ENCODE measurements around the gene HOXD13. TPM values are rescaled to one million over a fixed set of nuclear protein-coding genes. Genes with fewer than 3 reads are reported as not detected.

HOXD13 gene
- total RNA-seq, 1 experiment from 2014 or later: not detected

GRCh38 chr2:176088937-176089842 lies 3.3 kb upstream of the HOXD13 start:
- no peak overlapping the region for H3K27ac Mint-ChIP-seq (ENCODE audit: unreplicated experiment)
- CTCF ChIA-PET: interaction anchor here (1.0 to 1.4 kb wide), 3 partner anchors 399 to 838 kb away, joined by 3 to 8 read pairs (median 3); no protein-coding TSS in a partner anchor
- no peaks in the 10 kb centered on the region for H3K36me3 Mint-ChIP-seq (ENCODE audit: insufficient read depth, unreplicated experiment)
- DNase-seq: no peak
- no peak for TF ChIP-seq CTCF (IDR thresholded peaks at IDR 0.05; ENCODE audit: unreplicated experiment)
- no TSS peak for BruUV-seq (replicated peaks)
- no peaks in the 10 kb centered on the region for H3K9me3 Mint-ChIP-seq (ENCODE audit: low read depth, unreplicated experiment)
- H3K4me1 Mint-ChIP-seq (ENCODE audit: low read depth, unreplicated experiment): no peaks in the 10 kb centered on the region
- peaks cover 58% of the 10 kb centered on the region for H3K27me3 Mint-ChIP-seq (ENCODE audit: unreplicated experiment)
- H3K4me3 Mint-ChIP-seq (ENCODE audit: low read depth, unreplicated experiment): no peak overlapping the region
- intact Hi-C loops (cut with micrococcal nuclease; ENCODE audit: unreplicated experiment): no loop called here

- intact Hi-C loops (cut with micrococcal nuclease; ENCODE audit: unreplicated experiment): no loop called here
- BruUV-seq (replicated peaks): no TSS peak
- H3K27ac Mint-ChIP-seq (ENCODE audit: unreplicated experiment): no peak overlapping the region
- peaks cover 60% of the 10 kb centered on the region for H3K27me3 Mint-ChIP-seq (ENCODE audit: unreplicated experiment)
- no peaks in the 10 kb centered on the region for H3K36me3 Mint-ChIP-seq (ENCODE audit: insufficient read depth, unreplicated experiment)
- H3K4me1 Mint-ChIP-seq (ENCODE audit: low read depth, unreplicated experiment): no peaks in the 10 kb centered on the region
- CTCF ChIA-PET: no interaction called here
- DNase-seq: no peak
- TF ChIP-seq CTCF (IDR thresholded peaks at IDR 0.05; ENCODE audit: unreplicated experiment): no peak
- no peaks in the 10 kb centered on the region for H3K9me3 Mint-ChIP-seq (ENCODE audit: low read depth, unreplicated experiment)
- H3K4me3 Mint-ChIP-seq (ENCODE audit: low read depth, unreplicated experiment): no peak overlapping the region
Measured at GRCh38 chr2:176089843-176090395, 2.6 kb upstream of the HOXD13 start.

GRCh38 chr2:176090862-176091261 lies 1.7 kb upstream of the HOXD13 start:
- intact Hi-C loops (cut with micrococcal nuclease; ENCODE audit: unreplicated experiment): no loop called here
- Mint-ChIP-seq H3K27ac (ENCODE audit: unreplicated experiment) (no peak overlapping the region), H3K36me3 (ENCODE audit: insufficient read depth, unreplicated experiment) (no peaks in the 10 kb centered on the region), H3K4me3 (ENCODE audit: low read depth, unreplicated experiment) (no peak overlapping the region), H3K9me3 (ENCODE audit: low read depth, unreplicated experiment) (no peaks in the 10 kb centered on the region), H3K4me1 (ENCODE audit: low read depth, unreplicated experiment) (no peaks in the 10 kb centered on the region), H3K27me3 (ENCODE audit: unreplicated experiment) (peaks cover 60% of the 10 kb centered on the region)
- CTCF ChIA-PET: no interaction called here
- TF ChIP-seq CTCF (IDR thresholded peaks at IDR 0.05; ENCODE audit: unreplicated experiment): no peak
- DNase-seq: no peak
- BruUV-seq (replicated peaks): no TSS peak

DNA sequence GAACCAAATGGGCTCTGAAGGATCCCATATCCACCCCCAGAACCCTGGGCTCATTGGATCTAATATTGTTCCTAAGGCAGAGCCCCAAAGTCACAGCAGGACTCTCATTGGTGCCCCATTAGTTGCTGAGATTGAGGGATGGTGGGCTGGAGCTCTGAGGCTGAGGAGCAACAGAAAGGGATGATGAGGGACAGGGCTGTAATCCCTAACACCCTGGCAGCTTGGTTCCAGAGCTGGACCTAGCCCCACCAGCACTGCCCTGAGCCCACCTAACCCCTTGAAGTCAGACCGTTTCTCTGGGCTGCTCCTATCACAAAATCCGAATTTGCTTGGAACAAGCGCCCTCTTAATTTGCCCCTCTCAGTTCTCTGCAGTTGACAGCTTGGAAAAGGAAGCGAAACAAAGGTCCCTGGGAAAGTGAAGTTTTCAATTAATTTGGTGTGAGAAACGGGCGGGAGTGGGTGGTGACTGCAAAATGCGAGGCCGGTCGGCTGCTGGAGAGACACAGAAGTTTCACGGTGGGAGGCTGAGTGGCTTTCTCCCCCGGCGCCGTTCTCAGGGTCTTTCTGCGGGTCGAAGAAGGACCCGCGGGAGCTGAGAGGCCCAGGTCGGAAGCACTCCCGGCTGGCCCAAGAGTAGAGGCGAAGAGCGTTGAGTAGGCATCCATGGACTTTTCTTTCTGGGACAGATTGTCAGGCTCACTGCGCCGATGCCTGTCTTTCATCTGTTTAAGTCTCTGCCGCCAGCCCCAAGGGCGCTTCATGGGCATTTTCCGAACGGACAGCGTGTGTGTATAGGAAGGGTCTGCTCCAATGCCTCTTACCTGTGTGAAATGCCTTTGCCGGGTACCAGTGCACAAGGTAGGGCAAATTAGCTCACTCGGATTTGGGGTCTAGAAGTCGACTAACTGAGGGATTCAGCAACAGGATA lies 927 bp upstream of the HOXD13 start:
- no peak for TF ChIP-seq CTCF (IDR thresholded peaks at IDR 0.05; ENCODE audit: unreplicated experiment)
- Mint-ChIP-seq H3K36me3 (ENCODE audit: insufficient read depth, unreplicated experiment) (peaks cover 3% of the 10 kb centered on the region), H3K4me1 (ENCODE audit: low read depth, unreplicated experiment) (no peaks in the 10 kb centered on the region), H3K4me3 (ENCODE audit: low read depth, unreplicated experiment) (no peak overlapping the region), H3K27me3 (ENCODE audit: unreplicated experiment) (peaks cover 53% of the 10 kb centered on the region), H3K27ac (ENCODE audit: unreplicated experiment) (no peak overlapping the region), H3K9me3 (ENCODE audit: low read depth, unreplicated experiment) (no peaks in the 10 kb centered on the region)
- CTCF ChIA-PET: no interaction called here
- no peak for DNase-seq
- no TSS peak for BruUV-seq (replicated peaks)
- intact Hi-C loops (cut with micrococcal nuclease; ENCODE audit: unreplicated experiment): no loop called here
